Stimulated activated CD8-positive, alpha-beta memory T cell treated with anti-CD3 and anti-CD28 coated beads, Interleukin-15, amount 100 ng/mL, for 48 hours (primary cell): ENCODE measurements around the gene KCTD7.
"Not testable (repeated sequence)": the region's sequence is repeated elsewhere in the genome, so short reads cannot be mapped to it uniquely, and the experiment has no call there.

Experiments
- DNase-seq, 2 donors: peaks; one replicate each; pipeline ENCODE4 v3.0.0-alpha.2; 2020; ENCODE audit warnings: low read depth in 2 of 2

KCTD7 gene

GRCh38 chr7:66628361-66629221 is at the start of gene KCTD7:
Gene KCTD7 (plus strand): TSS chr7:66628881. CDS start chr7:66629065, 184 bp downstream.
- peak; percentile 95 to 97 for DNase-seq

GRCh38 chr7:66580380-66580779 is 48.3 kb upstream of the KCTD7 start:
- DNase-seq = not testable (repeated sequence)

DNA sequence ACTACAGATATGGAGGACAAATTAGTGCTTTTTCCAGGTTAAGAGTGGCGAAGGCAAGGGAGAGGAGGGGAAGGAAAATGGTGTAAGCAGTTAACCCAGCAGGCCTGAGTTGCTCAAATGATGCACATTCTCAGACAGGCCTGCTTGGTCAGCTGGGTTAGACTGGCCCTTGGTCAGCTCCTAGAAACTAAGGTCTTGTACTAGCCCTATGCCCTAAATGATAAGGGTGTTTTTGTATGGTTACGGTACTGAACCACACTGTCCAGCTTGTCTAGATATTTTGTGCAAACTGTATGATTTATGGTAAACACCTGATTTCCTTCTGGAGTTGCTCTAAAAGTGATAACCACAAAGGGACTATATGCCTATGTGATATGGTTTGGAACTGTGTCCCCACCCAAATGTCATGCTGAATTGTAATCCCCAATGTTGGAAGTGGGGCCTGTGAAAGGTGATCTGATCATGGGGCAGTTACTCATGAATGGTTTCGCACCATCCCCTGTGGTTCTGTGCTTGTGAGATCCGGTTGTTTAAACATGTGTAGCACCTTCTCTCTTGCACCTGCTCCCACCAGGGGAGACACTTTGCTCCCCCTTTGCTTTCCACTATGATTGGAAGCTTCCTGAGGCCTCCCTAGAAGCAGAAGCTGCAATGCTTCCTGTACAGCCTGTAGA is 45.7 kb upstream of the KCTD7 start:
- DNase-seq = not testable (repeated sequence)

- DNase-seq = no peak
Observed at GRCh38 chr7:66583490-66584110, 45.1 kb upstream of the KCTD7 start.

GRCh38 chr7:66586181-66586580 is 42.5 kb upstream of the KCTD7 start:
- no peak for DNase-seq

DNA sequence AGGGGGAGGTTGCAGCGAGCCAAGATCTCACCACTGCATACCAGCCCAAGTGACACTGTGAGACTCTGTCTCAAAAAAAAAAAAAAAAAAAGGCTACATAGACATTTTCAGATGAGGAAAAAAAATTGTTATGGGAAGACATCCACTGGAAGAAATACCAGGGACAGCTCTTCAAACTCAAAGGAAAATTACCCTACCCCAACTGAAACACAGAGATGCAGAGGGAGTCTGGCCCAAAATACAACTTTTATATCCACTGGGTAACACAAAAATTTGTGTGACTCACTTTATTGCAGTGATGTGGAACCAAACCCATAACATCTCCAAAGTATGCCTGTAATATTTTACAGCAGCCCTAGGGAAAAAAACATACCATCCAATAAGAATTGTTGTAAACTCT is 40.5 kb upstream of the KCTD7 start:
- DNase-seq = not testable (repeated sequence)

GRCh38 chr7:66588856-66589570 is 39.7 kb upstream of the KCTD7 start:
- not testable (repeated sequence) for DNase-seq

- DNase-seq = not testable (repeated sequence)
Observed at GRCh38 chr7:66590302-66591057, 38.2 kb upstream of the KCTD7 start.

DNA sequence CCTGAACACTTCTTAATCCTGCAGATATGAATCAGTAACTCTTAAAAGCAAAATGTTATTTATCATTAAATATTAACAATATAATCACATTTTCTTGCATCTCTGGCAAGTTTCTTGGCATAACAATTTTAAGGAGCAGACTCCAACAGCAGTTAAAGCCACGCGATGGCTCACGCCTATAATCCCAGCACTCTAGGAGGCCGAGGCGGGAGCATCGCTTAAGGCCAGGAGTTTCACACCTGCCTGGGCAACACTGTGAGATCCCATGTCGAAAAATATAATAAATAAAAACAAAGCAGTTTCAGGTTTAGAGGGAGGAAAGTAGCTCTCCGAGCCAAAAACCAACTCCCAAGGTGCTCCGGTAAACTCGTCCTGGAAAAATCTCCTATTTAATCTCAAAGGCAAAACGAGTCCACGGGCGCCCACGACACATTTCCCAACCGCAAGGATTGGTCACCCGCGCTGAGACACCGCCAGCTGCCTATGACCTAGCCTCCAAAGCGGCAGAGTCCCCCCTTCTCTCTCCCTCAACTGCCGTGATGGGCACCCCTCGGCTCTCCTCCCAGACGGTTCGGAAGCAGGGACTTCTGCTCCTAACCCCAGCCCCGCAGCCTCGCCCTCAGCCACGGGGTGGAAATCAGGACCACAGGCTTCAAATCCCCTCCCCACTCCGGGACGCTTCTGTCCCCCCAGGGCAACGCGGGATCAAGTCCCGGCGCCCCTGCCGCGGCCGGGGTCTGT is 37.5 kb upstream of the KCTD7 start:
- DNase-seq = peak; percentile 3 to 7

DNA sequence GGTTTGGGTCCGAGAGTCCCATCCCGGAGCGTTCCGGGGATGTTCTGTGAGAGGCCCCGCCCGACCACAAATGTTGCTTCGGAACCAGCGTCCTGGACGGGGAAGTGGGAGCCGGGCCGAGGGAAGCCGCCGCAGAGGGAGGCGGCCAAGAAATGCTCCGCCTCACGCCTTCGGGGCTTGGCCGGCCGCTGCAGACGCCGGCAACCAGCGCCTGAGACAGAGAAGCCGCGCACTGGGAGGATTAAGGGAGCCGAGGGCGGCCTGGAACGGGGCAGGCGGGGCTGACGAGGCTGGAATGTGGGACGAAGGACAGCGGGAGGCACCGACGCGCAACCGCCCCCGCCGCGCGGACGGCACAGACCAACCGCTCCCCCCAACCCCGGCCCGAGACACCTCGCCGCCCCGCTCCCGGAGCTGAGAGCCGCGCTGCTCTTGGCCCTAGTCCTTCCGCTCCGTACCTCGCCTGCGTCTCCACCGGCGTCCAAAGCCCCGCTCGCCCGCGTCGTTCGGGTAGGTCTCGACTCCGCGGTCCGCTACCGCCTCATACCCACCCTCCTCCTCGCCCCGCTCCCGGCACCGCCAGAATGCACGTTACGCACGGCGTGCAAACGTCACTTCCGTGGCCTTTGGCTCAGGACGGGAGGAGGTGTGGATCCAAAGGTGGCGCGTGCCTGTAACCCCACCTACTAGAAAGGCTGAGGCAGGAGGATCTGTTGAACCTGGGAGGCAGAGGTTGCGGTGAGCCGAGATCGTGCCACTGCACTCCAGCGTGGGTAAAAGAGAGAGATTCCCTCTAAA is 36.7 kb upstream of the KCTD7 start:
- DNase-seq = peak; percentile 84 to 86

- not testable (repeated sequence) for DNase-seq
Observed at GRCh38 chr7:66592597-66593146, 36.0 kb upstream of the KCTD7 start.

DNA sequence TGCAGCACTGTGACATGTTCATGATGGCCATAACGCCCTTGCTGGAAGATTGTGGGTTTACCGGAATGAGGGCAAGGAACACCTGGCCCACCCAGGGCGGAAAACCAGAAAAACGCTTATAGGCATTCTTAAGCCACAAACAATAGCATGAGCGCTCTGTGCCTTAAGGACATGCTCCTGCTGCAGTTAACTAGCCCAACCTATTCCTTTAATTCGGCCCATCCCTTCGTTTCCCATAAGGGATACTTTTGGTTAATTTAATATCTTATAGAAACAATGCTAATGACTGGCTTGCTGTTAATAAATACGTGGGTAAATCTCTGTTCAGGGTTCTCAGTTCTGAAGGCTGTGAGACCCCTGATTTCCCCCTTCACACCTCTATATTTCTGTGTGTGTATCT is 34.6 kb upstream of the KCTD7 start:
- not testable (repeated sequence) for DNase-seq

GRCh38 chr7:66597461-66597860 is 31.2 kb upstream of the KCTD7 start:
- no peak for DNase-seq

DNA sequence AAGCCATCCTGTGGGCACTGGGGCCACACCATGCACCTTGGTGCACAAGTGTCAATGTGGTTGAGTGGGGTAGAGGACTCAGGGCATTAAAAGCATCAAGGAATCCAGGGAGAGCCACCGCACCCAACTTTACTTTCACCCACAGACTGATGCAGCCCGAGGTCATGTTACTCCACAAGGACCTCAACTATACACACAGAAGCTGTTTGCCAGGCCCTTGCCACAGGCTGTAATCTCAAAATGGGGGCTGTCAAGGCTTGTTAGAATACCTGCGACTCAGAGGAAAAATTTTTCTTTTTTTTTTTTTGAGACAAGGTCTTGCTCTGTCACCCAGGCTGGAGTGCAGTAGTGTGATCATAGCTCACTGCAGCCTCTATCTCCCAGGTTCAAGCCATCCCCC is 26.5 kb upstream of the KCTD7 start:
- DNase-seq = no peak

DNA sequence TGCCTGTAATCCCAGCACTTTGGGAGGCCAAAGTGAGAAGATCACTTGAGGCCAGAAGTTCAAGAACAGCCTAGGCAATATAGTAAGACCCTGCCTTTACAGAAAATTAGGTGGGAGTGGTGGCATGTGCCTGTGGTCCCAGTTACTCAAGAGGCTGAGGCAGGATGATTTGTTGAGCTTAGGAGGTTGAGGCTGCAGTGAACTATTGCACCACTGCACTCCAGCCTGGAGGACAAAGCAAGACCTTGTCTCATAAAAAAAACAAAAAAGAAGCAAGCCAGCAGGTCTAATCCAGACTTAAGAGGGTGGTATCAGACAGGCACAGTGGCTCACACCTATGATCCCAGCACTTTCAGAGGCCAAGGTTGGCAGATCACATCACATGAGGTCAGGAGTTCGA is 24.5 kb upstream of the KCTD7 start:
- DNase-seq = no peak

GRCh38 chr7:66606540-66607291 is 22.0 kb upstream of the KCTD7 start:
- DNase-seq = not testable (repeated sequence)

DNA sequence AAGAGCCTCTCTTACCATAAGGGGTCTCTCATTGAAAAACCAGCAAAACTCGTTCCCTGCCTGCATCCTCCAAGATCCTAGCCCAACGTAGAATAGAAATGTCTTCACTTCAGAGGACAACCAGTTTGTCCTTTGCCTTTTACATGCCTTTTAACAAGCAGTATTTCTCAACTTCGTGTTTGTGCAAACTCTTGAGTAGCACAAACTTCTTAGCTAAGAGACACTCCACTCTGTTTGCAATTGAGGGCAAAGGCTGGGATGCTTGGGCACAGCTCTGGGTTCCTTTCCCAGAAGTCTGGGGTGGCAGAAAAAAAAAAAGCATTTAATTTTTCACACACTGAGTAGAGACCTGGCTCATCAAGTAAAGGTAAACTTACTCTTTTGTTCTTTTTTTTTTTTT is 19.5 kb upstream of the KCTD7 start:
- no peak for DNase-seq

DNA sequence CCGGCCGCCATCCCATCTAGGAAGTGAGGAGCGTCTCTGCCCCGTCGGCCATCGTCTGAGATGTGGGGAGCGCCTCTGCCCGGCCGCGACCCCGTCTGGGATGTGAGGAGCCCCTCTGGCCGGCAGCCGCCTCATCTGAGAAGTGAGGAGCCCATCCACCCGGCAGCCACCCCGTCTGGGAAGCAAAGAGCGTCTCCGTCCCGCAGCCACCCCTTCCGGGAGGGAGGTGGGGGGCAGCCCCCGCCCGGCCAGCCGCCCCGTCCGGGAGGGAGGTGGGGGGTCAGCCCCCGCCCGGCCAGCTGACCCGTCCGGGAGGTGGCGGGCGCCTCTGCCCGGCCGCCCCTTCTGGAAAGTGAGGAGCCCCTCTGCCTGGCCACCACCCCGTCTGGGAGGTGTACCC is 14.1 kb upstream of the KCTD7 start:
- not testable (repeated sequence) for DNase-seq

DNA sequence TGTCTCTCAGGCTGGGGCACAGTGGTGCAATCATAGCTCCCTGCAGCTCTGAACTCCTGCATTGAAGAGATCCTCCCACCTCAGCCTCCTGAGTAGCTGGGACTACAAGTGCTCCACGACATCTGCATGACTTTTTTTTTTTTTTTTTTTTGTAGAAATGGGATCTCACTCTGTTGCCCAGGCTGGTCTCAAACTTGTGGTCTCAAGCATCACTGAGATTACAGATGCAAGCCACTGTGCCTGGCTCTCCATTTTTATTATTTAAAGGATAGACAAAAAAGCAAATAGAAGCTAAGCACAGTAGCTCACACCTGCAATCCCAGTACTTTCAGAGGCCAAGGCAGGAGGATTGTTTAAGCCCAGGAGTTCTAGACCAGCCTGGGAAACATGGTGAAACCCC is 13.0 kb upstream of the KCTD7 start:
- no peak for DNase-seq
